Fibroblast of the aortic adventitia (primary cell): ENCODE measurements around the gene PRR18. TPM values are rescaled to one million over a fixed set of nuclear protein-coding genes. Genes with fewer than 3 reads are reported as not detected.

Experiments
- DNase-seq: peaks from one replicate; pipeline ENCODE4 v3.0.0-alpha.2; 2010; ENCODE audit warnings: low read depth
- H3K4me3 ChIP-seq: 2 replicates; pipeline ENCODE4 v1.5.1; 2011; ENCODE audit warnings: low read depth, mild to moderate bottlenecking, control low read depth, low read length, moderate library complexity
- CTCF ChIP-seq: IDR thresholded peaks from 2 replicates; pipeline ENCODE4 v1.5.1; 2011; ENCODE audit warnings: mild to moderate bottlenecking, low read length, control low read depth, inconsistent platforms; ENCODE audit not compliant: insufficient read depth
- total RNA-seq: library from RNA; depleted of rRNA; stranded (reverse); fragments of >200 nt; gene quantifications from 2 replicates; pipeline ENCODE4 v1.2.3, GENCODE V29; 2012; ENCODE audit warnings: low replicate concordance

Gene PRR18
- total RNA-seq, 1 donor = not detected

DNA sequence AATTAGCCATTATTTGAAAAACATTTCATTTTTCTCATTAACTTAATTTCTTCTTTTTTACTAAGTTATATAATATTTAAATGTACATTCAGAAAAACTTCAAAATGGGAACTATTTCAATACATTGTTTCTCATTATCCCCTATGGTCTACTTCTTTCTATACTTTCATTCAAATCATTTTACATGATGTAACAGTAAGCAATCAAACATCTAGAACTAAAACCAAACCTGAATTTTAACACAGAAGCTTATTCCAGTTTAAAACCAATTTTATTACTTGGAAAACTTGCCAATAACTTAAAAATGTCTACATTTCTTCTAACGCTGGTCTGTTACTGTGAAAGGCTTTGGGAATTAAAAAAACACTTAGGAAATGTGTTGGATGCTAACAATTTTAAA is 4.6 kb upstream of the PRR18 start:
- no peak for TF ChIP-seq CTCF
- no peak overlapping the region for H3K4me3 ChIP-seq
- peak; percentile 8 for DNase-seq

GRCh38 chr6:166310634-166311033 is 2.4 kb upstream of the PRR18 start:
- no peak overlapping the region for H3K4me3 ChIP-seq
- TF ChIP-seq CTCF = no peak
- no peak for DNase-seq

GRCh38 chr6:166309977-166310376 is 1.8 kb upstream of the PRR18 start:
- H3K4me3 ChIP-seq = no peak overlapping the region
- no peak for TF ChIP-seq CTCF
- DNase-seq = no peak

DNA sequence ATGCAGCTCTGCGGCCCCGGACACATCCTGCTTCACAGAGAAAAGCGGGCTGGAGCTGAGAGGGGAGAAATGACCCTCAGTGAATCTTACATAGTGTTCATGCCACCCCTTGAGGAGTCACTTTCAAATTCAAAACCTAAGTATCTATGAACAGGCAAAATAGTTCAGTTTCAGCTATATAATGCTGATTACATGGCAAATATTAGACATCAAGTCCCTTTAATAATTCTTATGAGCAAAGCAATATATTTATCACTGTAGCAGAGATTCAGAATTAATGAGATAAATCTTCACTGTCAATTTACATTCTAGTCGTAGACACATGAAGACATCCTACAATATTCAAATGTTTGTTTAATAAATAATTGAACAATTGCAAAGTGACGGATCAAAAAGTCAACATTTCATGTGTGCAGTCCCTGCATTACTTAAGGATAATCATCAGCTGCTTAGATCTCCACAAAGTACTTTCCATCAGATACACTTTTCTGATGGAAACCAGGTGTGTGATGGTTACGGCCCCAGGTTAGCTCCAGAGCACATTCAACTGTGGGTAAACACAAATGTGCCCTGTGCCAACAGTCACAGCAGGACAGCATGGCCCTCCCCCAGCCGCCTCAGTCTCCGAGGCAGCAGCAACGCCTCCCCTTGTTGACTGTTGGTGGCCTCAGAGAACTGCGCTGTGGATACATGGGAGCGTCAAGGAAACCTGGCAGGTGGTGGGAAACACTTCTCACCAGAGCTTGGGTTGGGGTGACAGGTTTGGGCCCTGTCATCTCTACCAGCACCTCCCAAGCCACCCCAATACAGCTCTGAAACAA is 787 bp upstream of the PRR18 start:
- DNase-seq = no peak

DNA sequence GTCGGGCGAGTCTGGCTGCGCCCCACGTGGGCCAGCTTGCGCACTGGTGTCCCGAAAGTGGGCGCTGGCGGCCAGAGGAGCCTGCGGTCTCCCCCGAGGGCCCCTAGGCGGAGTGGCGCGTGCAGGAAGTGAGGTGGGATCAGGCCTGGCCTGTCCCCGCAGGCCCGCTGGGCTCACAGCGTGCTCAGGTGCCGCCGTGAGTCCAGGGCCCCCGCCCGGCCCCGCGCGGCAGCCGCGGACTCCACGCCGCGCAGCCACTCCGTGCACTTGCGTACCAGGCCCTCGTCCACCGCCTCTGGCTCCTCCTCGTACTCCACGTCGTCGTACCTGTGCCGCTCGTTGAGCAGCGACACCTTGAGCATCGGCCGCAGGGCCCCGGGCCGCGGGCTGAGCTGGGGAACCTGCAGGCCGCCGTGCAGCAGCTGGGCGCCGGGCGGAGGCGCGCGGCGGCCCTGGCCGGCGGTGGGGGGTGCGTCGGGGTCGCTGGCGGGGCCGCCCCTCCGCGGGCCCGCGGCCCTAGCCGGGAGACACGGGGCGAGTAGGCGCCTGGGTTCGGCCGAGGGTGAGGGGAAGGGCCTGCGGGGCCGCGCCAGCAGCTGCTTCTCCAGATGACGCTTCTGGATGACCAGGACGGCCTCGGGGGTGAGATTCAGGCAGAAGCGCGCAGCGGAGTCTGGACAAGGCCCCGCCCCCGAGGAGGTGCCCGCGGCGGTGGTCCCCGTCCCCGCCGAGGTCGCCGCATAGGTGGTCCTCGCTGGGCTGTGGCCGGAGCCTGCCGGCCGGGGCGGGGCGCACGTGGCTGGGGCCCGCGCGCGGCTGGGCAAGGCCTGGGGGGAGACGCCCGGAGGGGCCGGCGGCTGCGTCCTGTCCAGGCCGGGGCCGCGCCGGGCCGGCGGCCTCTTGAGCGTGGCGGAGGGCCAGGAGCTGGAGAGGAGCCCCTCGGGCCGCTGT is 835 bp downstream of the PRR18 start:
- peak overlapping the region; percentile 31 for H3K4me3 ChIP-seq
- no peak for TF ChIP-seq CTCF
- DNase-seq = no peak

More for the DNA sequence above, 787 bp upstream of the PRR18 start:
- no peak for TF ChIP-seq CTCF
- H3K4me3 ChIP-seq = no peak overlapping the region

- no peak overlapping the region for H3K4me3 ChIP-seq
- no peak for DNase-seq
- TF ChIP-seq CTCF = no peak
Observed at GRCh38 chr6:166306378-166307081, 1.7 kb downstream of the PRR18 start.
